Activated T-cell treated with anti-CD3 and anti-CD28 coated beads for 48 hours (primary cell): ENCODE measurements around the gene METTL2A.
"Not testable (repeated sequence)": the region's sequence is repeated elsewhere in the genome, so short reads cannot be mapped to it uniquely, and the experiment has no call there.

Source experiments
- DNase-seq: peaks from one replicate; pipeline ENCODE4 v3.0.0-alpha.2; 2020; ENCODE audit warnings: low read depth

Gene METTL2A

GRCh38 chr17:62423647-62424461, at the start of gene METTL2A:
Gene METTL2A, plus strand, starts transcription at chr17:62423897. Its CDS starts 6 bp downstream, at chr17:62423903.
- peak; percentile 84 for DNase-seq

- DNase-seq, result no peak
Measured at GRCh38 chr17:62380253-62380652, 43.4 kb upstream of the METTL2A start, which contains the start of gene EFCAB3. Gene EFCAB3, plus strand, starts transcription at chr17:62380553. Its CDS starts 2,427 bp downstream, at chr17:62382980.

- no peak for DNase-seq
Measured at GRCh38 chr17:62381561-62381960, 42.1 kb upstream of the METTL2A start.

- DNase-seq, result no peak
Measured at GRCh38 chr17:62388856-62389255, 34.8 kb upstream of the METTL2A start.

- DNase-seq, result no peak
Measured at GRCh38 chr17:62392908-62393307, 30.8 kb upstream of the METTL2A start.

GRCh38 chr17:62398891-62399290, 24.8 kb upstream of the METTL2A start:
- no peak for DNase-seq

- no peak for DNase-seq
Measured at GRCh38 chr17:62405451-62405850, 18.2 kb upstream of the METTL2A start.

- DNase-seq, result not testable (repeated sequence)
Measured at GRCh38 chr17:62413090-62413489, 10.6 kb upstream of the METTL2A start.

GRCh38 chr17:62426214-62426613, 2.5 kb downstream of the METTL2A start:
- DNase-seq, result not testable (repeated sequence)

GRCh38 chr17:62435251-62435650, 11.6 kb downstream of the METTL2A start:
- DNase-seq, result not testable (repeated sequence)

GRCh38 chr17:62441181-62441580, 17.5 kb downstream of the METTL2A start:
- not testable (repeated sequence) for DNase-seq

GRCh38 chr17:62444063-62444462, 20.4 kb downstream of the METTL2A start:
- DNase-seq, result no peak

GRCh38 chr17:62445791-62446190, 22.1 kb downstream of the METTL2A start:
- DNase-seq, result not testable (repeated sequence)

GRCh38 chr17:62452195-62452594, 28.5 kb downstream of the METTL2A start:
- not testable (repeated sequence) for DNase-seq

- DNase-seq, result not testable (repeated sequence)
Measured at GRCh38 chr17:62453041-62453440, 29.3 kb downstream of the METTL2A start.

- not testable (repeated sequence) for DNase-seq
Measured at GRCh38 chr17:62453656-62454055, 30.0 kb downstream of the METTL2A start.

- DNase-seq, result not testable (repeated sequence)
Measured at GRCh38 chr17:62454111-62454510, 30.4 kb downstream of the METTL2A start.

GRCh38 chr17:62456016-62456415, 32.3 kb downstream of the METTL2A start:
- no peak for DNase-seq

- not testable (repeated sequence) for DNase-seq
Measured at GRCh38 chr17:62458483-62458882, 34.8 kb downstream of the METTL2A start.

GRCh38 chr17:62464422-62464821, 40.7 kb downstream of the METTL2A start:
- DNase-seq, result not testable (repeated sequence)

- not testable (repeated sequence) for DNase-seq
Measured at GRCh38 chr17:62465271-62465670, 41.6 kb downstream of the METTL2A start.

- DNase-seq, result peak; percentile 51
Measured at GRCh38 chr17:62470666-62471379, 47.1 kb downstream of the METTL2A start.

- DNase-seq, result not testable (repeated sequence)
Measured at GRCh38 chr17:62471380-62471880, 47.7 kb downstream of the METTL2A start.
